ENCODE results near the gene CFAP91.

The CFAP91 gene

DNA sequence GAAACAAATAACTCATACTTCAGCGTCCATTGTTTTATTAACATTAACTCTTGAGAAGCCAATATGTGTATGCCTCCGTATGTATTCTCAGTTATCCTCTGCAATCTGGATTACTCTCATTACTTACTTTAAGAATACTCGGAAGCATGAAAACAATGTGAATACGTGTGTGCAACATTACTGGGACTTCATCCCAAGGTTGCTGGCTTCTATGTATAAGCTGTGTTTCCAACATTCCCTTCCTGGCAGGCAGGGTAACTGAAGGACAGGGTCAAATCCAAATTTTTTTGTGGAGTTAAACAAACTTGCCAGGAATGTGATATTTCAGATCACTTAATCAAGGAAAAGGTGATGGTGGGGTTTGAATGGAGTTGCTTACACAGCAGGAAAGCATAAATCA is 44.5 kb downstream of the CFAP91 start:
- TF ChIP-seq TCF7L2 (IDR thresholded peaks at IDR 0.05; ENCODE audit: borderline replicate concordance, low read depth, low read length) (no peak), ZNF248 (tag by site-specific recombination; IDR thresholded peaks at IDR 0.05) (no peak), ZNF354C (tag by site-specific recombination; IDR thresholded peaks at IDR 0.05; ENCODE audit: borderline replicate concordance, low read depth) (no peak), HOXD13 (CRISPR knock-in tag; IDR thresholded peaks at IDR 0.05; ENCODE audit: borderline replicate concordance) (no peak)
- POLR2A ChIA-PET, result no interaction called here
- Histone ChIP-seq H3K9me3 (ENCODE audit: control insufficient read depth, insufficient read depth, low read depth, low read length) (no peaks in the 10 kb centered on the region), H3K4me1 (ENCODE audit: control insufficient read depth, insufficient read depth, low read length) (no peaks in the 10 kb centered on the region), H3K36me3 (ENCODE audit: control insufficient read depth in 2 of 2, insufficient read depth in 1 of 2, low read length in 2 of 2) (no peaks in the 10 kb centered on the region), H3K4me3 (ENCODE audit: low read depth, low read length) (no peak overlapping the region), H3K27ac (ENCODE audit: extremely low read depth, low read depth, low read length) (no peak overlapping the region)
- CTCF ChIA-PET, result interaction anchor here (0.6 kb wide), 1 partner anchor 217 kb away, joined by 5 read pairs; no protein-coding TSS in a partner anchor

DNA sequence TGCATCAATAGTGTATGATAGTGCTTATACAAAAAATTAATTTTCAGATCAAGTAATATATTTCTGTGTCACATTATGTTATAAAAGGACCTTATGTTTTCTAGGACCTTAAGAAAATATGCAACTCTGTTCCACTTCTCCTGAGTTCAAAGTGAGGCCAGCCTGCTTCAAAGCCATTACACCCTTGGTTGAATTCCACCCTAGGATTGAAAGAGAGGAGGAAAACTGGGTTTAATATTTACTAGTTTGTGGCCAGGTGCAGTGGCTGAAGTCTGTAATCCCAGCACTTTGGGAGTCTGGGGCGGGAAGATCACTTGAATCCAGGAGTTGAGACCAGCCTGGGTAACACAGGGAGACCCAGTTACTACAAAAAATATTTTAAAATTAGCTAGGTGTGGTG is 46.2 kb downstream of the CFAP91 start:
- Histone ChIP-seq H3K36me3 (ENCODE audit: control insufficient read depth in 2 of 2, insufficient read depth in 1 of 2, low read length in 2 of 2) (no peaks in the 10 kb centered on the region), H3K4me1 (ENCODE audit: control insufficient read depth, insufficient read depth, low read length) (no peaks in the 10 kb centered on the region), H3K4me3 (ENCODE audit: low read depth, low read length) (no peak overlapping the region), H3K27ac (ENCODE audit: extremely low read depth, low read depth, low read length) (no peak overlapping the region), H3K9me3 (ENCODE audit: control insufficient read depth, insufficient read depth, low read depth, low read length) (no peaks in the 10 kb centered on the region)
- TF ChIP-seq ZNF366 (tag by site-specific recombination; conservative IDR thresholded peaks at IDR 0.05) (no peak), ZNF223 (tag by site-specific recombination; IDR thresholded peaks at IDR 0.05) (no peak), ZNF175 (tag by site-specific recombination; IDR thresholded peaks at IDR 0.05) (no peak), ZNF664 (tag by site-specific recombination; IDR thresholded peaks at IDR 0.05) (no peak), HOXC10 (CRISPR knock-in tag; IDR thresholded peaks at IDR 0.05) (no peak), ZNF350 (tag by site-specific recombination; IDR thresholded peaks at IDR 0.05) (no peak), ZNF184 (tag by site-specific recombination; IDR thresholded peaks at IDR 0.05) (no peak), ZBTB17 (tag by site-specific recombination; IDR thresholded peaks at IDR 0.05) (no peak), KLF10 (tag by site-specific recombination; IDR thresholded peaks at IDR 0.05) (no peak), ZIC2 (tag by site-specific recombination; IDR thresholded peaks at IDR 0.05) (no peak), MZF1 (tag by site-specific recombination; IDR thresholded peaks at IDR 0.05; ENCODE audit: borderline replicate concordance) (no peak), YY2 (tag by site-specific recombination; IDR thresholded peaks at IDR 0.05) (no peak), ZNF521 (tag by site-specific recombination; IDR thresholded peaks at IDR 0.05) (no peak), SCRT2 (tag by site-specific recombination; IDR thresholded peaks at IDR 0.05) (no peak)
- TF ChIP-seq, protein P1, sequence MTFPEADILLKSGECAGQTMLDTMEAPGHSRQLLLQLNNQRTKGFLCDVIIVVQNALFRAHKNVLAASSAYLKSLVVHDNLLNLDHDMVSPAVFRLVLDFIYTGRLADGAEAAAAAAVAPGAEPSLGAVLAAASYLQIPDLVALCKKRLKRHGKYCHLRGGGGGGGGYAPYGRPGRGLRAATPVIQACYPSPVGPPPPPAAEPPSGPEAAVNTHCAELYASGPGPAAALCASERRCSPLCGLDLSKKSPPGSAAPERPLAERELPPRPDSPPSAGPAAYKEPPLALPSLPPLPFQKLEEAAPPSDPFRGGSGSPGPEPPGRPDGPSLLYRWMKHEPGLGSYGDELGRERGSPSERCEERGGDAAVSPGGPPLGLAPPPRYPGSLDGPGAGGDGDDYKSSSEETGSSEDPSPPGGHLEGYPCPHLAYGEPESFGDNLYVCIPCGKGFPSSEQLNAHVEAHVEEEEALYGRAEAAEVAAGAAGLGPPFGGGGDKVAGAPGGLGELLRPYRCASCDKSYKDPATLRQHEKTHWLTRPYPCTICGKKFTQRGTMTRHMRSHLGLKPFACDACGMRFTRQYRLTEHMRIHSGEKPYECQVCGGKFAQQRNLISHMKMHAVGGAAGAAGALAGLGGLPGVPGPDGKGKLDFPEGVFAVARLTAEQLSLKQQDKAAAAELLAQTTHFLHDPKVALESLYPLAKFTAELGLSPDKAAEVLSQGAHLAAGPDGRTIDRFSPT (tag by site-specific recombination; IDR thresholded peaks at IDR 0.05), result no peak
- TF ChIP-seq, protein P2, sequence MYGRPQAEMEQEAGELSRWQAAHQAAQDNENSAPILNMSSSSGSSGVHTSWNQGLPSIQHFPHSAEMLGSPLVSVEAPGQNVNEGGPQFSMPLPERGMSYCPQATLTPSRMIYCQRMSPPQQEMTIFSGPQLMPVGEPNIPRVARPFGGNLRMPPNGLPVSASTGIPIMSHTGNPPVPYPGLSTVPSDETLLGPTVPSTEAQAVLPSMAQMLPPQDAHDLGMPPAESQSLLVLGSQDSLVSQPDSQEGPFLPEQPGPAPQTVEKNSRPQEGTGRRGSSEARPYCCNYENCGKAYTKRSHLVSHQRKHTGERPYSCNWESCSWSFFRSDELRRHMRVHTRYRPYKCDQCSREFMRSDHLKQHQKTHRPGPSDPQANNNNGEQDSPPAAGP (tag by site-specific recombination; IDR thresholded peaks at IDR 0.05), result no peak
- TF ChIP-seq, protein P3, sequence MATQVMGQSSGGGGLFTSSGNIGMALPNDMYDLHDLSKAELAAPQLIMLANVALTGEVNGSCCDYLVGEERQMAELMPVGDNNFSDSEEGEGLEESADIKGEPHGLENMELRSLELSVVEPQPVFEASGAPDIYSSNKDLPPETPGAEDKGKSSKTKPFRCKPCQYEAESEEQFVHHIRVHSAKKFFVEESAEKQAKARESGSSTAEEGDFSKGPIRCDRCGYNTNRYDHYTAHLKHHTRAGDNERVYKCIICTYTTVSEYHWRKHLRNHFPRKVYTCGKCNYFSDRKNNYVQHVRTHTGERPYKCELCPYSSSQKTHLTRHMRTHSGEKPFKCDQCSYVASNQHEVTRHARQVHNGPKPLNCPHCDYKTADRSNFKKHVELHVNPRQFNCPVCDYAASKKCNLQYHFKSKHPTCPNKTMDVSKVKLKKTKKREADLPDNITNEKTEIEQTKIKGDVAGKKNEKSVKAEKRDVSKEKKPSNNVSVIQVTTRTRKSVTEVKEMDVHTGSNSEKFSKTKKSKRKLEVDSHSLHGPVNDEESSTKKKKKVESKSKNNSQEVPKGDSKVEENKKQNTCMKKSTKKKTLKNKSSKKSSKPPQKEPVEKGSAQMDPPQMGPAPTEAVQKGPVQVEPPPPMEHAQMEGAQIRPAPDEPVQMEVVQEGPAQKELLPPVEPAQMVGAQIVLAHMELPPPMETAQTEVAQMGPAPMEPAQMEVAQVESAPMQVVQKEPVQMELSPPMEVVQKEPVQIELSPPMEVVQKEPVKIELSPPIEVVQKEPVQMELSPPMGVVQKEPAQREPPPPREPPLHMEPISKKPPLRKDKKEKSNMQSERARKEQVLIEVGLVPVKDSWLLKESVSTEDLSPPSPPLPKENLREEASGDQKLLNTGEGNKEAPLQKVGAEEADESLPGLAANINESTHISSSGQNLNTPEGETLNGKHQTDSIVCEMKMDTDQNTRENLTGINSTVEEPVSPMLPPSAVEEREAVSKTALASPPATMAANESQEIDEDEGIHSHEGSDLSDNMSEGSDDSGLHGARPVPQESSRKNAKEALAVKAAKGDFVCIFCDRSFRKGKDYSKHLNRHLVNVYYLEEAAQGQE (tag by site-specific recombination; IDR thresholded peaks at IDR 0.05), result no peak
- TF ChIP-seq, protein P4, sequence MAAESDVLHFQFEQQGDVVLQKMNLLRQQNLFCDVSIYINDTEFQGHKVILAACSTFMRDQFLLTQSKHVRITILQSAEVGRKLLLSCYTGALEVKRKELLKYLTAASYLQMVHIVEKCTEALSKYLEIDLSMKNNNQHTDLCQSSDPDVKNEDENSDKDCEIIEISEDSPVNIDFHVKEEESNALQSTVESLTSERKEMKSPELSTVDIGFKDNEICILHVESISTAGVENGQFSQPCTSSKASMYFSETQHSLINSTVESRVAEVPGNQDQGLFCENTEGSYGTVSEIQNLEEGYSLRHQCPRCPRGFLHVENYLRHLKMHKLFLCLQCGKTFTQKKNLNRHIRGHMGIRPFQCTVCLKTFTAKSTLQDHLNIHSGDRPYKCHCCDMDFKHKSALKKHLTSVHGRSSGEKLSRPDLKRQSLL (tag by site-specific recombination; IDR thresholded peaks at IDR 0.05), result no peak
- POLR2A ChIA-PET, result no interaction called here
- CTCF ChIA-PET, result no interaction called here
